Inferior parietal cortex (tissue), 1 donor: ENCODE results near the gene CENPT.
"Not testable (repeated sequence)": the region's sequence is repeated elsewhere in the genome, so short reads cannot be mapped to it uniquely, and the experiment has no call there.

Experiments
- DNase-seq: peaks from one replicate; pipeline ENCODE4 v3.0.0-alpha.2; 2016; ENCODE audit errors: extremely low spot score

CENPT gene

GRCh38 chr16:67874372-67874771 lies 26.9 kb upstream of the CENPT start:
- no peak for DNase-seq

- no peak for DNase-seq
Observed at GRCh38 chr16:67873435-67874370, 26.2 kb upstream of the CENPT start.

- peak; percentile 80 for DNase-seq
Observed at GRCh38 chr16:67872631-67873434, 25.3 kb upstream of the CENPT start, which contains the start of gene EDC4. Gene EDC4 (plus strand): TSS chr16:67873052. CDS start chr16:67873262, 210 bp downstream.

GRCh38 chr16:67872131-67872630 lies 24.7 kb upstream of the CENPT start:
- DNase-seq, result no peak

GRCh38 chr16:67871256-67871655 lies 23.8 kb upstream of the CENPT start:
- DNase-seq, result no peak

- no peak for DNase-seq
Observed at GRCh38 chr16:67869653-67870052, 22.2 kb upstream of the CENPT start.

GRCh38 chr16:67868290-67868689 lies 20.8 kb upstream of the CENPT start:
- no peak for DNase-seq

GRCh38 chr16:67865318-67865717 lies 17.8 kb upstream of the CENPT start:
- DNase-seq, result no peak

- DNase-seq, result no peak
Observed at GRCh38 chr16:67864594-67864993, 17.1 kb upstream of the CENPT start.

- not testable (repeated sequence) for DNase-seq
Observed at GRCh38 chr16:67864044-67864443, 16.6 kb upstream of the CENPT start.

GRCh38 chr16:67862623-67863583 lies 15.4 kb upstream of the CENPT start:
- peak; percentile 68 for DNase-seq

GRCh38 chr16:67861877-67862276 lies 14.4 kb upstream of the CENPT start:
- no peak for DNase-seq

- DNase-seq, result no peak
Observed at GRCh38 chr16:67860589-67861398, 13.3 kb upstream of the CENPT start.

- no peak for DNase-seq
Observed at GRCh38 chr16:67858500-67858899, 11.0 kb upstream of the CENPT start.

- no peak for DNase-seq
Observed at GRCh38 chr16:67857547-67858233, 10.2 kb upstream of the CENPT start.

GRCh38 chr16:67856927-67857546 lies 9.5 kb upstream of the CENPT start:
- no peak for DNase-seq

- DNase-seq, result no peak
Observed at GRCh38 chr16:67855789-67856188, 8.3 kb upstream of the CENPT start.

- no peak for DNase-seq
Observed at GRCh38 chr16:67853670-67854069, 6.2 kb upstream of the CENPT start.

- no peak for DNase-seq
Observed at GRCh38 chr16:67848118-67848517, 625 bp upstream of the CENPT start.
